Muscle of arm (tissue), 12 donors: ENCODE data around the gene UGT1A4. TPM values are rescaled to one million over a fixed set of nuclear protein-coding genes. Genes with fewer than 3 reads are reported as not detected.
"Not testable (repeated sequence)": the region's sequence is repeated elsewhere in the genome, so short reads cannot be mapped to it uniquely, and the experiment has no call there.

Experiments
- DNase-seq: peaks from one replicate; pipeline ENCODE4 v3.0.0-alpha.2; 2013
- polyA plus RNA-seq, 12 donors: library from polyadenylated mRNA; unstranded; fragments of 120-200 nt; gene quantifications; one replicate each; pipeline ENCODE4 v1.2.1, GENCODE V29; 2013; ENCODE audit not compliant: insufficient read length in 12 of 12

Gene UGT1A4
- polyA plus RNA-seq, 12 donors = not detected

- no peak for DNase-seq
Observed at GRCh38 chr2:233699424-233700027, 19.0 kb upstream of the UGT1A4 start.

- no peak for DNase-seq
Observed at GRCh38 chr2:233700028-233700635, 18.4 kb upstream of the UGT1A4 start.

GRCh38 chr2:233700842-233701241, 17.7 kb upstream of the UGT1A4 start:
- DNase-seq = not testable (repeated sequence)

GRCh38 chr2:233702238-233702637, 16.3 kb upstream of the UGT1A4 start:
- DNase-seq = no peak

GRCh38 chr2:233705911-233706506, 12.5 kb upstream of the UGT1A4 start:
- DNase-seq = no peak

- DNase-seq = no peak
Observed at GRCh38 chr2:233706720-233707119, 11.8 kb upstream of the UGT1A4 start.

GRCh38 chr2:233707940-233708644, 10.4 kb upstream of the UGT1A4 start:
- DNase-seq = no peak

GRCh38 chr2:233708942-233709341, 9.6 kb upstream of the UGT1A4 start:
- no peak for DNase-seq

GRCh38 chr2:233711312-233712008, 7.1 kb upstream of the UGT1A4 start:
- DNase-seq = peak; percentile 16

GRCh38 chr2:233712611-233713261, 5.8 kb upstream of the UGT1A4 start, which contains the start of gene UGT1A5:
Gene UGT1A5, plus strand, starts transcription at chr2:233712907. Its CDS starts 85 bp downstream, at chr2:233712992.
- no peak for DNase-seq

- no peak for DNase-seq
Observed at GRCh38 chr2:233713262-233713615, 5.3 kb upstream of the UGT1A4 start.

- no peak for DNase-seq
Observed at GRCh38 chr2:233714121-233714520, 4.4 kb upstream of the UGT1A4 start.

- DNase-seq = no peak
Observed at GRCh38 chr2:233728723-233729301, 10.3 kb downstream of the UGT1A4 start, which contains the start of gene UGT1A3. Gene UGT1A3, plus strand, starts transcription at chr2:233729042. Its CDS starts 85 bp downstream, at chr2:233729127.

- DNase-seq = not testable (repeated sequence)
Observed at GRCh38 chr2:233736868-233737653, 18.5 kb downstream of the UGT1A4 start.

GRCh38 chr2:233740870-233741269, 22.3 kb downstream of the UGT1A4 start:
- DNase-seq = no peak

- no peak for DNase-seq
Observed at GRCh38 chr2:233743464-233744259, 25.1 kb downstream of the UGT1A4 start.

GRCh38 chr2:233745073-233745755, 26.7 kb downstream of the UGT1A4 start:
- no peak for DNase-seq

GRCh38 chr2:233745838-233746237, 27.3 kb downstream of the UGT1A4 start:
- DNase-seq = not testable (repeated sequence)
